Fibroblast of lung (primary cell): Measurements from ENCODE around the gene EFCAB6. TPM values are rescaled to one million over a fixed set of nuclear protein-coding genes. Genes with fewer than 3 reads are reported as not detected.

ENCODE experiments used
- DNase-seq, 2 donors: peaks; one replicate each; pipeline versions ENCODE4 v3.0.0 to v3.0.0-alpha.2; 2010; ENCODE audit warnings: low read depth in 2 of 2
- H2AFZ ChIP-seq: 2 replicates; pipeline ENCODE4 v1.5.1; 2012; ENCODE audit warnings: low read length, control low read depth, inconsistent platforms
- H3K27ac ChIP-seq: 2 replicates; pipeline ENCODE4 v1.5.1; 2011; ENCODE audit warnings: low read length, control low read depth; ENCODE audit not compliant: insufficient read depth
- H3K27me3 ChIP-seq: 2 replicates; pipeline ENCODE4 v1.5.1; 2011; ENCODE audit warnings: mild to moderate bottlenecking, low read length; ENCODE audit not compliant: control insufficient read depth, insufficient read depth
- H3K36me3 ChIP-seq: 2 replicates; pipeline ENCODE4 v1.5.1; 2011; ENCODE audit warnings: low read length; ENCODE audit not compliant: control insufficient read depth, insufficient read depth
- H3K4me1 ChIP-seq: 2 replicates; pipeline ENCODE4 v1.5.1; 2011; ENCODE audit warnings: low read length; ENCODE audit not compliant: control insufficient read depth, insufficient read depth; ENCODE audit errors: extremely low read depth
- H3K4me2 ChIP-seq: 2 replicates; pipeline ENCODE4 v1.5.1; 2011; ENCODE audit warnings: low read length, control low read depth; ENCODE audit not compliant: insufficient read depth; ENCODE audit errors: extremely low read depth
- H3K4me3 ChIP-seq, 4 experiments: fragments of 200-600 bp in 1 of 4; sonication (generic) in 1 of 4; replicated peaks in 1 of 4; 2 replicates each; pipeline ENCODE4 v1.5.1; 2011 to 2016; ENCODE audit warnings: low read length in 4 of 4, low read depth in 3 of 4, mild to moderate bottlenecking in 3 of 4, control low read depth in 2 of 4, inconsistent platforms in 1 of 4, mixed read lengths in 1 of 4; ENCODE audit not compliant: insufficient read depth in 1 of 4; ENCODE audit errors: control extremely low read depth in 1 of 4
- H3K79me2 ChIP-seq: 2 replicates; pipeline ENCODE4 v1.5.1; 2012; ENCODE audit warnings: mild to moderate bottlenecking, low read length, inconsistent platforms; ENCODE audit not compliant: control insufficient read depth, insufficient read depth
- H3K9ac ChIP-seq: 2 replicates; pipeline ENCODE4 v1.5.1; 2011; ENCODE audit warnings: mild to moderate bottlenecking, low read length, control low read depth; ENCODE audit not compliant: insufficient read depth
- H3K9me3 ChIP-seq: 2 replicates; pipeline ENCODE4 v1.5.1; 2012; ENCODE audit warnings: low read depth, low read length; ENCODE audit not compliant: control insufficient read depth, insufficient read depth
- H4K20me1 ChIP-seq: 2 replicates; pipeline ENCODE4 v1.5.1; 2011; ENCODE audit warnings: low read length; ENCODE audit not compliant: control insufficient read depth, insufficient read depth; ENCODE audit errors: extremely low read depth
- CTCF ChIP-seq, 2 donors: IDR thresholded peaks in 1 of 2; conservative IDR thresholded peaks in 1 of 2; 1 replicate in 1 of 2; 2 replicates in 1 of 2; pipeline ENCODE4 v1.5.1; 2011 to 2012; ENCODE audit warnings: low read length in 2 of 2, control low read depth in 1 of 2, inconsistent platforms in 1 of 2, low read depth in 1 of 2, mild to moderate bottlenecking in 1 of 2
- EZH2 ChIP-seq: IDR thresholded peaks from 2 replicates; pipeline ENCODE4 v1.5.1; 2012; ENCODE audit warnings: low read length, control low read depth, mild to moderate bottlenecking; ENCODE audit errors: missing control alignments
- polyA plus RNA-seq, 2 donors: library from polyadenylated mRNA; depleted of rRNA in 1 of 2; stranded (reverse) in 1 of 2; unstranded in 1 of 2; fragments of >200 nt; gene quantifications; 2 replicates each; pipeline ENCODE4 v1.2.1, GENCODE V29; 2011 to 2012; ENCODE audit warnings: missing spikeins in 1 of 2
- total RNA-seq: library from RNA; depleted of rRNA; stranded (reverse); fragments of >200 nt; gene quantifications from 2 replicates; pipeline ENCODE4 v1.2.1, GENCODE V29; 2014

Gene EFCAB6
- total and polyA plus RNA-seq, 2 donors (not counting 1 experiment from before 2014, with no cell fraction given) = 1.0 to 1.5 TPM

- Histone ChIP-seq H3K9ac (no peak overlapping the region), H2AFZ (no peak overlapping the region), H3K4me2 (no peak overlapping the region), H3K9me3 (no peaks in the 10 kb centered on the region), H3K36me3 (no peaks in the 10 kb centered on the region), H3K4me1 (no peaks in the 10 kb centered on the region), H4K20me1 (no peaks in the 10 kb centered on the region), H3K27me3 (no peaks in the 10 kb centered on the region), H3K4me3 (no peak overlapping the region), H3K79me2 (no peaks in the 10 kb centered on the region), H3K27ac (no peak overlapping the region)
- no peak for DNase-seq
- TF ChIP-seq CTCF (conservative IDR thresholded peaks at IDR 0.05 in 1 of 2, IDR thresholded peaks at IDR 0.05 in 1 of 2; ENCODE audit: low read depth in 1 of 2, low read length in 2 of 2) = no peak
- TF ChIP-seq EZH2 = no peak
Measured at GRCh38 chr22:43839781-43840180, 27.7 kb upstream of the EFCAB6 start.

GRCh38 chr22:43838571-43839307 is 26.6 kb upstream of the EFCAB6 start:
- no peaks in the 10 kb centered on the region for H3K79me2 ChIP-seq
- no peak overlapping the region for H3K9ac ChIP-seq
- H3K4me1 ChIP-seq = no peaks in the 10 kb centered on the region
- H3K9me3 ChIP-seq = no peaks in the 10 kb centered on the region
- no peak overlapping the region for H3K27ac ChIP-seq
- TF ChIP-seq CTCF (conservative IDR thresholded peaks at IDR 0.05 in 1 of 2, IDR thresholded peaks at IDR 0.05 in 1 of 2; ENCODE audit: low read depth in 1 of 2, low read length in 2 of 2) = no peak
- TF ChIP-seq EZH2 = no peak
- H3K36me3 ChIP-seq = no peaks in the 10 kb centered on the region
- H3K4me3 ChIP-seq = no peak overlapping the region
- no peak for DNase-seq
- H2AFZ ChIP-seq = no peak overlapping the region
- no peaks in the 10 kb centered on the region for H3K27me3 ChIP-seq
- H4K20me1 ChIP-seq = no peaks in the 10 kb centered on the region
- H3K4me2 ChIP-seq = no peak overlapping the region

- no peaks in the 10 kb centered on the region for H3K79me2 ChIP-seq
- no peaks in the 10 kb centered on the region for H3K27me3 ChIP-seq
- no peaks in the 10 kb centered on the region for H3K36me3 ChIP-seq
- TF ChIP-seq EZH2 (no peak), CTCF (conservative IDR thresholded peaks at IDR 0.05 in 1 of 2, IDR thresholded peaks at IDR 0.05 in 1 of 2; ENCODE audit: low read depth in 1 of 2, low read length in 2 of 2) (no peak)
- no peak overlapping the region for H3K27ac ChIP-seq
- no peak overlapping the region for H3K4me2 ChIP-seq
- no peak overlapping the region for H2AFZ ChIP-seq
- H3K9me3 ChIP-seq = no peaks in the 10 kb centered on the region
- H3K4me1 ChIP-seq = no peaks in the 10 kb centered on the region
- DNase-seq = no peak
- no peak overlapping the region for H3K9ac ChIP-seq
- no peak overlapping the region for H3K4me3 ChIP-seq
- no peaks in the 10 kb centered on the region for H4K20me1 ChIP-seq
Measured at GRCh38 chr22:43838161-43838560, 26.1 kb upstream of the EFCAB6 start.
